ENCODE measurements around the gene RDH5. TPM values are rescaled to one million over a fixed set of nuclear protein-coding genes. Genes with fewer than 3 reads are reported as not detected.

RDH5 gene
- total and polyA plus RNA-seq, 2 of the 13 experiments (the other 11 are each of a cell fraction or from before 2014, with no cell fraction given) = 2.6 to 5.7 TPM

DNA sequence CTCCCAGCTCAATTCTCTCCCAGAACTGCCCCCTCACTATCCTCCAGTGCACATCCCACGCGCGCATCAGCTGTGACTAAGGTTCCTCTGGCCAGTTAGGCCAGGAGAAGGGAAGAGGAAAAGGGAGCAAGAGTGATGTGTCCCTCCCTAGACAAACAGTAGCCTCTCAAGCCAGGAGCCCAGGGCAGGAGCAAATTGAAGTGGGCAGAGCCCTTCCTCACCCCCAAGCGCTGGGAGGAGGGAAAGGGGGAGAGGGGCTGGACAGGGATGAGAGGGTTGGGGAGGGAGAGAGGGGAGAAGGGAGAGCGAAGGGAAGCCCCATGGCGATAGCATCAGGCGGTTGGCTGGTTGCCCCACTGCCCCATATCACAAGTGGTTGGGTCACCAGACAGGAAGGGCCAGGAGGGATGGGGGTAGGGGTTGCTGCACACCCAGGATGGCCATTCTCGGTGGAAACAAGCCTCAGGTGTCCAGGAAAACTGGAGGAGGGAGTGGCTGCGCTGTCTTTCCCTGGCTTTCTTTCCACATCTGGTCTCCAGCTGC lies 7.5 kb downstream of the RDH5 start (continued):
- TF ChIP-seq PCBP1 (IDR thresholded peaks at IDR 0.05; ENCODE audit: borderline replicate concordance, low read depth, low read length) (peak; percentile 92), JARID2 (CRISPR knock-in tag; IDR thresholded peaks at IDR 0.05; ENCODE audit: insufficient replicate concordance) (no peak), ZNF766 (CRISPR knock-in tag; IDR thresholded peaks at IDR 0.05; ENCODE audit: borderline replicate concordance) (no peak), ZNF775 (CRISPR knock-in tag; IDR thresholded peaks at IDR 0.05; ENCODE audit: borderline replicate concordance) (no peak), MNT (IDR thresholded peaks at IDR 0.05) (no peak), JUN (CRISPR knock-in tag; IDR thresholded peaks at IDR 0.05) (no peak), ZNF841 (CRISPR knock-in tag; IDR thresholded peaks at IDR 0.05; ENCODE audit: borderline replicate concordance) (no peak)
- TF ChIP-seq, protein P1, sequence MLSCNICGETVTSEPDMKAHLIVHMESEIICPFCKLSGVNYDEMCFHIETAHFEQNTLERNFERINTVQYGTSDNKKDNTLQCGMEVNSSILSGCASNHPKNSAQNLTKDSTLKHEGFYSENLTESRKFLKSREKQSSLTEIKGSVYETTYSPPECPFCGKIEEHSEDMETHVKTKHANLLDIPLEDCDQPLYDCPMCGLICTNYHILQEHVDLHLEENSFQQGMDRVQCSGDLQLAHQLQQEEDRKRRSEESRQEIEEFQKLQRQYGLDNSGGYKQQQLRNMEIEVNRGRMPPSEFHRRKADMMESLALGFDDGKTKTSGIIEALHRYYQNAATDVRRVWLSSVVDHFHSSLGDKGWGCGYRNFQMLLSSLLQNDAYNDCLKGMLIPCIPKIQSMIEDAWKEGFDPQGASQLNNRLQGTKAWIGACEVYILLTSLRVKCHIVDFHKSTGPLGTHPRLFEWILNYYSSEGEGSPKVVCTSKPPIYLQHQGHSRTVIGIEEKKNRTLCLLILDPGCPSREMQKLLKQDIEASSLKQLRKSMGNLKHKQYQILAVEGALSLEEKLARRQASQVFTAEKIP (CRISPR knock-in tag; IDR thresholded peaks at IDR 0.05; ENCODE audit: borderline replicate concordance) = no peak
- TF ChIP-seq, protein P2, sequence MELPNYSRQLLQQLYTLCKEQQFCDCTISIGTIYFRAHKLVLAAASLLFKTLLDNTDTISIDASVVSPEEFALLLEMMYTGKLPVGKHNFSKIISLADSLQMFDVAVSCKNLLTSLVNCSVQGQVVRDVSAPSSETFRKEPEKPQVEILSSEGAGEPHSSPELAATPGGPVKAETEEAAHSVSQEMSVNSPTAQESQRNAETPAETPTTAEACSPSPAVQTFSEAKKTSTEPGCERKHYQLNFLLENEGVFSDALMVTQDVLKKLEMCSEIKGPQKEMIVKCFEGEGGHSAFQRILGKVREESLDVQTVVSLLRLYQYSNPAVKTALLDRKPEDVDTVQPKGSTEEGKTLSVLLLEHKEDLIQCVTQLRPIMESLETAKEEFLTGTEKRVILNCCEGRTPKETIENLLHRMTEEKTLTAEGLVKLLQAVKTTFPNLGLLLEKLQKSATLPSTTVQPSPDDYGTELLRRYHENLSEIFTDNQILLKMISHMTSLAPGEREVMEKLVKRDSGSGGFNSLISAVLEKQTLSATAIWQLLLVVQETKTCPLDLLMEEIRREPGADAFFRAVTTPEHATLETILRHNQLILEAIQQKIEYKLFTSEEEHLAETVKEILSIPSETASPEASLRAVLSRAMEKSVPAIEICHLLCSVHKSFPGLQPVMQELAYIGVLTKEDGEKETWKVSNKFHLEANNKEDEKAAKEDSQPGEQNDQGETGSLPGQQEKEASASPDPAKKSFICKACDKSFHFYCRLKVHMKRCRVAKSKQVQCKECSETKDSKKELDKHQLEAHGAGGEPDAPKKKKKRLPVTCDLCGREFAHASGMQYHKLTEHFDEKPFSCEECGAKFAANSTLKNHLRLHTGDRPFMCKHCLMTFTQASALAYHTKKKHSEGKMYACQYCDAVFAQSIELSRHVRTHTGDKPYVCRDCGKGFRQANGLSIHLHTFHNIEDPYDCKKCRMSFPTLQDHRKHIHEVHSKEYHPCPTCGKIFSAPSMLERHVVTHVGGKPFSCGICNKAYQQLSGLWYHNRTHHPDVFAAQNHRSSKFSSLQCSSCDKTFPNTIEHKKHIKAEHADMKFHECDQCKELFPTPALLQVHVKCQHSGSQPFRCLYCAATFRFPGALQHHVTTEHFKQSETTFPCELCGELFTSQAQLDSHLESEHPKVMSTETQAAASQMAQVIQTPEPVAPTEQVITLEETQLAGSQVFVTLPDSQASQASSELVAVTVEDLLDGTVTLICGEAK (IDR thresholded peaks at IDR 0.05) = no peak
- TF ChIP-seq, protein P2 (CRISPR knock-in tag; IDR thresholded peaks at IDR 0.05) = 0 out of 2 replicates have a peak, but pooled peaks have one; percentile 56
- TF ChIP-seq, protein P3, sequence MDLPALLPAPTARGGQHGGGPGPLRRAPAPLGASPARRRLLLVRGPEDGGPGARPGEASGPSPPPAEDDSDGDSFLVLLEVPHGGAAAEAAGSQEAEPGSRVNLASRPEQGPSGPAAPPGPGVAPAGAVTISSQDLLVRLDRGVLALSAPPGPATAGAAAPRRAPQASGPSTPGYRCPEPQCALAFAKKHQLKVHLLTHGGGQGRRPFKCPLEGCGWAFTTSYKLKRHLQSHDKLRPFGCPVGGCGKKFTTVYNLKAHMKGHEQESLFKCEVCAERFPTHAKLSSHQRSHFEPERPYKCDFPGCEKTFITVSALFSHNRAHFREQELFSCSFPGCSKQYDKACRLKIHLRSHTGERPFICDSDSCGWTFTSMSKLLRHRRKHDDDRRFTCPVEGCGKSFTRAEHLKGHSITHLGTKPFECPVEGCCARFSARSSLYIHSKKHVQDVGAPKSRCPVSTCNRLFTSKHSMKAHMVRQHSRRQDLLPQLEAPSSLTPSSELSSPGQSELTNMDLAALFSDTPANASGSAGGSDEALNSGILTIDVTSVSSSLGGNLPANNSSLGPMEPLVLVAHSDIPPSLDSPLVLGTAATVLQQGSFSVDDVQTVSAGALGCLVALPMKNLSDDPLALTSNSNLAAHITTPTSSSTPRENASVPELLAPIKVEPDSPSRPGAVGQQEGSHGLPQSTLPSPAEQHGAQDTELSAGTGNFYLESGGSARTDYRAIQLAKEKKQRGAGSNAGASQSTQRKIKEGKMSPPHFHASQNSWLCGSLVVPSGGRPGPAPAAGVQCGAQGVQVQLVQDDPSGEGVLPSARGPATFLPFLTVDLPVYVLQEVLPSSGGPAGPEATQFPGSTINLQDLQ (CRISPR knock-in tag; IDR thresholded peaks at IDR 0.05) = 0 out of 2 replicates have a peak, but pooled peaks have one; percentile 28
- TF ChIP-seq, protein P4, sequence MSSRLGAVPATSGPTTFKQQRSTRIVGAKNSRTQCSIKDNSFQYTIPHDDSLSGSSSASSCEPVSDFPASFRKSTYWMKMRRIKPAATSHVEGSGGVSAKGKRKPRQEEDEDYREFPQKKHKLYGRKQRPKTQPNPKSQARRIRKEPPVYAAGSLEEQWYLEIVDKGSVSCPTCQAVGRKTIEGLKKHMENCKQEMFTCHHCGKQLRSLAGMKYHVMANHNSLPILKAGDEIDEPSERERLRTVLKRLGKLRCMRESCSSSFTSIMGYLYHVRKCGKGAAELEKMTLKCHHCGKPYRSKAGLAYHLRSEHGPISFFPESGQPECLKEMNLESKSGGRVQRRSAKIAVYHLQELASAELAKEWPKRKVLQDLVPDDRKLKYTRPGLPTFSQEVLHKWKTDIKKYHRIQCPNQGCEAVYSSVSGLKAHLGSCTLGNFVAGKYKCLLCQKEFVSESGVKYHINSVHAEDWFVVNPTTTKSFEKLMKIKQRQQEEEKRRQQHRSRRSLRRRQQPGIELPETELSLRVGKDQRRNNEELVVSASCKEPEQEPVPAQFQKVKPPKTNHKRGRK (CRISPR knock-in tag; IDR thresholded peaks at IDR 0.05) = no peak
